Measurements from ENCODE around the gene IL1RAPL2.

Gene IL1RAPL2

DNA sequence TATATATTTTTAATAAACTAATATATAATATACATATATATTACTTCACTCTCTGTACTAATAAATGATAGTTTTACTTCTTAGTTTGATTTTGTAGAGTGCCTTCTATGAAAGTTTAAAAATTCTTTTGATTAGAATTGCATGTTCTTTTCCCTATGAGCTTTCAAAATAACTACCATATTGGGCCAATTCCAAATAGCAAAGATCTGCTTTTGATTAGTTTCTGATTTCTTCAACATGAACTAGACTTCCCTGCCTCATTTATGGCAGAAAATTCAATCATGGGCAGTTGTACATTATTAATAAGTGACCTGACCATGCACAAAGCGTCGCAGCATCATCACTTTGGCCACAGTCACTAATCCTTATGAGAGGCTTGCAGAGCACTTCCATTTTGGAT lies 703.4 kb downstream of the IL1RAPL2 start:
- no peak for DNase-seq (ENCODE audit: low spot score)

DNA sequence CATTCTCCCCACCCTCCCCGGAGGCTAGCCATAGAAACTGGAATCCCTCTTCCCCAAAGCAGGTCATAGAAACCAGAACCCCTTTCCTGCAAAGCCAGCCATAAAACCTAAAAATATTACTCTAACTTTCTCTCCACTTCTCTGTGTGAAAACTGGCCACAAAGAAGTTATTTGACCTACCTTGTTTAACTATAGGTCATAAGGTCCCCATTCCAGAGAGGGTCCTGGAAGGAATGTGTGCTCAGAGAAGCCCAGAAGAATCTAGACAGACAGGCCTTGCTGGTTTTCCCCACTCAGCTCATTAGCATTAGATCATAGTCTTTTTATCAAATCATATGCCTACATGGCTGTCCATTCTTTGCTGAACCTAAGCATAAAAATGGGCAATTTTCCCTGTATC lies 707.3 kb downstream of the IL1RAPL2 start:
- DNase-seq (ENCODE audit: low spot score) = no peak

DNA sequence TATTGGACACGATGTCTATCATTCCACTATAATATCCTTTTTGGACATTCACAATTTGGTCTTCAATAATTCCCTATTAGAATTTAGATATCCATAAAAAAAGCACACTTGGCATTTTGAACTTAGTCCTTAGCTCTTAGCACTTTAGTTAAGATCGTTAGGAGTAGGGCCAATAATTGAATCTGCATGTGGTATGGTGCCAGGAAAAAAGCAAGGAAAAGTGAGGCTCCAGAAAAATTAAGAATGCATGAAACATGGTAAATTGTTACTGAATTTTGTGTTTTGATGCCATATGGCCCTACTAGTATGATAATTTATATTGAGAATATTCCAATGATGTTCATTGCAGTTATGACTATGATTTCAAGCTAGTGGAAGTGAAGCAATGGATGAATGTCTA lies 708.1 kb downstream of the IL1RAPL2 start:
- DNase-seq (ENCODE audit: low spot score) = no peak

DNA sequence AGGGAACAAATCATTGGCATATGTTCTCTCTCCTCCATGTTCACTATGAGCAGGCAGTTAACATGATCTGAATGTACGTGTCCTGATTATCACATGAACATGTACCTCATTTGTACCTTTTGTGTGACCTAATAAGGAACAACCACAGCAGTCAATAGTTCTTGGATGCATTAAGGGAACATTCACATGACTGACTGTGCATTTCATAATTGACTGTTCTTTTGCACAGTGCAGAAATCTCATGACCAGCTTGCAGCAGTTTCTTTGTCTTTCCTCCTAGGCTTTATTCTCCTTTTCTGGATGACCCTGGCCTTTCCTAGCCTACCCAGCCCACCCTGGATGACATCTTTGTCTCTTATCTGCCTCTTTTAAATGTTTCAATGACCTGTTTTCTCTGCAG lies 711.1 kb downstream of the IL1RAPL2 start:
- no peak for DNase-seq (ENCODE audit: low spot score)

DNA sequence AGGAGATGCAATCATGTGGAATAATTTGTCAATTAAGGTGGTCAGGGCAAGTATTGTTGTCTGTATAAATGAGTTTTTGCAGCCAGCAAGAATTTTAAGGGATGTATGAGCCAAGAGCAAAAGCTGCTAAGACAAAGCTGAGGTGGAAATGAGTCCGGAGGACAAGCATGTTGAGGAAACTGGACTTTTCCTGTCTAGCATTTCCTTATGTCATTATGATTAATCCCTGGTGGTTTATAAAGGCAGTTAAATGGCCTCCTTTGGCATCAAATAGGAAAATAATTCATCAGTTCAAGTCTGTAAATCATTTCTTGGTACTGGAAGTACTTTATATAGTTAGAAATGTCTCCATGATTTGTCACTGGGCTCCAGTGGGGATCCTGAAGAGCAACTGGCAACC lies 716.1 kb downstream of the IL1RAPL2 start:
- no peak for DNase-seq (ENCODE audit: low spot score)

DNA sequence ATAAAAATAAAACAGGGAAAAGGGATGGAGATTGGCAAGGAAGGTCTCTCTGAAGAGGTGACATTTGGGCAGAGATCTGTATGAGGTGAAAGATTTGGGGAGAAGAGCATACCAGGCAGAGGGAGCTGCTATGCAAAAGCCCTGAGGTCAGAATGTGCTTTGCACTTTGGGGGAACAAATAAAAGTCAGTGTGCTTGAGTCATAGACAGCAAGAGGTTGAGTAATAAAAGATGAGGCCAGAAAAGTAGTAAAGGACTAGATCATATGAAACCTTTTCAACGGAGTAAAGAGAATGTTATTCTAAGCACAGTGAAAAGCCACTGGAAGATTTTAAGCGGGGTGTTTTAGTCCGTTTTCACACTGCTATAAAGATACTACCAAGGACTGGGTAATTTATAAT lies 731.0 kb downstream of the IL1RAPL2 start:
- DNase-seq (ENCODE audit: low spot score) = no peak

DNA sequence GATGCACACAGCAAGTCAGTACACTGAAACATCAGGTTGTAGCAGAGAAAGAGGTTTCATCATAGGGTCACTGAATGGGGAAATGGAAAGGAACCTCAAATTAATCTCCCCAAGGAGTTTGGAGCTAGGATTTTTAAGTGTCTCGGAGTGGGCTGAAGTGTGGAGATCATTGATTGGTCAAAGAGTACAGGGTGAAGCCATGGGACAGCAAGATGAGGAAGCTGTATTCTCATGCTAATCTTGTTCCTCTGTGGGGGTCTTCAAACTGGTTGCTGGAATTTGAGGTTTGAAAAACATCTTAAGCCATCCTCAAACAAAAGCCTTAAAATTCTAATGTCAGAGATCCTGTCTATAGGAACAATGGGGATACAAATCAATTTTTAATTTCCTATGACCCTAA lies 733.3 kb downstream of the IL1RAPL2 start:
- DNase-seq (ENCODE audit: low spot score) = no peak

DNA sequence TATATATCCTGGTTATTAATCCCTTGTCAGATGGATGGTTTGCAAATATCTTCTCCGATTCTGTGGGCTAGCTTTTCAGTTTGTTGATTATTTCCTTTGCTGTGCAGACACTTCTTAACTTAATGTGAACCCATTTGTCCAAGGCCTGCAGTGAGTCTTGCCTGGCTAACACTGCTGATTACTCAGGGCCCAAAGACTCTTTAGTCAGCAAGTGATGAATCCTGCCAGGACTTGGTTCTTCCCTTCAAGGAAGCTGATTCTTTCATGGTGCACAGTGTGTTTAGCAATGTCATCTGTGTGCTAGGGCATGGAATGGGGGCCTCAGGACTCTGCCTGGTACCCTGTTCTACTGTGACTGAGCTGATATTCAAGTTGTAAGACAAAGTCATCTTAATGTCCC lies 736.2 kb downstream of the IL1RAPL2 start:
- DNase-seq (ENCODE audit: low spot score) = no peak

DNA sequence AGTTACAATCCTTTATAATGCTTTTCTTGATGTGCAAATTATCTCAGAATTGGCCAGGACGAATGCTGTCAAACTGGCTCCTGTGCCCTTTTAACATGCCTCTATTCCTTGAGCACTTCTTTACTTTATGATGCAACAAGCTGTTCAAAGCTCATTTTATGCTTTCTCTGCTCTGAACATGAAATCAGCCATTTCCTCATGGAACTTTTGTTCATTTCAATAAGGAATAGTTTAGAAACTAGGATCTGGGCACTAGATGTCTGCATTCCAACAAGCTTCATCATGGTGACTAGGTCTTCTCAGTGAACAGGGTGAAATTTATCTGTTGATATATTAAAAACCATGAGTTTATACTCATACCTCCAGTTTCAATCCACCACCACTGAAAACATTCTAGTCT lies 741.8 kb downstream of the IL1RAPL2 start:
- no peak for DNase-seq (ENCODE audit: low spot score)

DNA sequence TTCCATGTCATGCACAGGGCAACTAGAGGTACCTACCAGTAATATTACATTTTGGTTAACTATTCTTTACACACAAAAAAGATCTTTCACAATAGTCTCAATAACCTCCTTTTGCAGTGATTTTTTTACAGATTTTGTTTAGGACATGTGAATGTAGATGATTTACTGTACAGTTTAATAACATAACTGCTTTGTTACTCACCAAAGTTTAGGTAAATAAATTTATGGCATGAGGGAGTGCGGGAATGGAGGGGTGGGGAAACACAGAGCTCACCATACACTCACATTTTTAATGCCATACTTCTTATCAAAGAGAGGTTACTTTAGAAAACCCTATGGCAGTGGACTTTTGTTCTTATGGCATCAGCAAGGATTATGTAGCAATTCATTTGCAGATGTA lies 747.6 kb downstream of the IL1RAPL2 start:
- DNase-seq (ENCODE audit: low spot score) = no peak

DNA sequence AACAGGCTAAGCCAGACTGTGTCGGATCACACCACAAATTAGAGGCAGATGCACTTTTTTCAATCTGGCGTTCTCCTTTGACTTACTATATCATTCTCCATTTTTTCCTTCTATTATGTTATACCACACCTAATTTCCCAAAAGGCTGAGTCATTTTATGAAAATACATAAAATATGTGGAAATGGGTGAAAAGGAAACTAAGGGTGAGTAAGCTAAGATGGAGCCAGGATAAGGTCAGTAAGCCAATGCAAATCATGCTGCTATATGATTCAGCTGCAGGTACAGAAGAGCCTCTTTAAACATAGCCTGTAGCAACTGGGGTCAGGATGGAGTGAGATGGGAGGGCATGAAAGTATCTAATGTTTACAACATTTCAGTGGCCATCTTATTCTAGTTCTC lies 748.5 kb downstream of the IL1RAPL2 start:
- DNase-seq (ENCODE audit: low spot score) = no peak

DNA sequence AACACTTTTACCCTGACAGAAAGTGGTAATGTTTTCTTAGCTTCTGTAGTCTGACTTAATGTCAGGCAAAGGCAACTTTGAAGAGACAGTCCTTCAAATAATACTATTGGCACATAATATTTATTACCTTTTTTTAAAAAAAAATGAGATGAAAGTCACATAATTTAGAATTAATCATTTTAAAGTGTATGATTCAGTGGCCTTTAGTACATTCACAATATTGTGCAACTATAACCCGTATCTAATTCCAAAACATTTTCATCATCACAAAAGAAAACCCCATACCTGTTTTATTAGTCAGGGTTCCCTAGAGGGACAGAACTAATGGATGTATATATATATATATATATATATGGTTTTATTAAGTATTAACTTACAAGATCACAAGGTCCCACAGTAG lies 749.2 kb downstream of the IL1RAPL2 start:
- no peak for DNase-seq (ENCODE audit: low spot score)

DNA sequence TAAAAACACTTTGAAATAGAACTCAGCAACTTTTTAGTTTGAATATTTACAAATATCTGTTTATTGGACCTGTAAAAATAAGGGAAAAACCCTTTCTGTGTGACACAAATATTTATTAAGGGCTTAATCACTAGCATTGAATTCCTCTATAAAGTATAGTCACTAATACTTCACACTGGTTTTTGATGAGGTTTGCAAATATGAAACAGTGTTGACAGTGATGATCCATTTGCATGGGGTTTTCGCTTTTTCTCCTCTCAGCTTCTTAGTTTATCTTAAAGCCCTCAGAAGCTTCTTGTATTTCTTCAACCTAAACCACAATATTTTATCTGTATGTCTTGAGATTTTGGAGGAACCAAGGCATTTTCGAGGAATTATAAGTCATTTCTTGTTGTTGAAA lies 751.1 kb downstream of the IL1RAPL2 start:
- no peak for DNase-seq (ENCODE audit: low spot score)

DNA sequence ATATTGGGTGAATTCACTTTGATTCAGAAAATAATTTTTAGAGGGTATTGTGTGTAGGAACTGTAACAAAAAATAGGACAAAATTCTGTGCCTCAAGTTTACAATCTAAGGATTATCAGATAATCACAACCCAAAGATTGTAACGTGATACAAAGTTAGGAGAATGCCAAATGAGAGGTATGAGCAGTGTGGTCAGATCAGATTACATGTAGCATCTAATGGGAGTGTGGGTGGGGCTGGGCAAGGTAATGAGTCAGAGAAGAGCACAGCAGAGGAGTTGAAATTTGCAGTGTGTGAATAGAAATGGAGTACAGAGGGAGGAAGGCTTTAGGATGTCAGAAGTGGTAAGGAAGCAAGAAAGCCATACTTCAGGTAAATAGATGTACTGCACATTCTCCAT lies 757.9 kb downstream of the IL1RAPL2 start:
- no peak for DNase-seq (ENCODE audit: low spot score)

DNA sequence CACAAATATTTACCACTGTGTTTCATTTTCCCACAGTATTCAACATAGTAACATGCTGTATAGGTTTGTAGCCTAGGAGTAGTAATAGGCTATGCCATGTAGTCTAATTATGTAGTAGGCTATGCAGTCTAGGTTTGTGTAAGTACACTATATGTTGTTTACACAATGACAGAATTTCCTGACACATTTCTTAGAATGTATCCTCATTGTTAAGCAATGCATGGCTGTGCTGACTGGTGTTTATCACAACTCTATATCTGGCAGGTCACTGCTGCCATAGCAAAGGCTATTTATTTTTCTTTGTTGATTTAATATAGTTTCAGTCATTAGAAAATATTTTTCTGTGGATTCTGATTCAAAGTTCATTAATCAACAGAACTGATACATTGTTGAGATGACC lies 762.8 kb downstream of the IL1RAPL2 start:
- no peak for DNase-seq (ENCODE audit: low spot score)

DNA sequence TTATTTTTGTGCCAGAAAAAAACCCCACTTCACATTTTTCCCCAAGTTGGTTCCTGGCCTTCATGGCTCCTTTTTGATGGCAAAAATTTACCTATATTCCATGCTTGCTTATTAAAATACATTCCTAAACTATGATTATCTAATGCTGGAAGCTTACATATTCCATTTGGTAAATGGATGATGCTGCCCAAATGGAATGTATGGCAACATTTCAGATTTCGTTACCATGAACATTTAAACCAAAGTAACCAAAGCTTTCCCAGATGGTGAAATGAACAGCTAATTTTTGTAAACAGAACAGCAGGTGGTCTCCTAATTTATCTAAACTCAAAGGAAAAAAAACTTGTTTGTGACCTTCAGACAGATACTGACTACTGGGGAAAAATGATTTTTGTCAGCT lies 765.2 kb downstream of the IL1RAPL2 start:
- no peak for DNase-seq (ENCODE audit: low spot score)

DNA sequence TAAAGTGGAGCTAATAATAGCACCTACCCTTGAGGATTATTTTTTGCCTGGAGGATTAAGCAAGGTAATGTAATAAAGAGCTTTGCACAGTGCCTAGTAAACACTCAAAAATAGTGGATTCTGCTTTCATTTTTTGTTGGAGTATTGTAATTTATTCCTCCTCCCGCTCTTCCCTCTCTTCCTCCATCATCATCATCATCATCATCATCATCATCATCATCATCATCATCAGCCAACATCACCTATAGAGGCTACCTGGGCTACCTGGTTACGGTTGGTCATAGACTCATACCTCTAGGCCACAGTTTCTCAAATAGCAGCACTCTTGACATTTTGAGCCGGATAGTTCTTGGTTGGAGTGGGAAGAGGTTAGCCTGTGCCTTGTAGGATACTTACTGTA lies 781.4 kb downstream of the IL1RAPL2 start:
- no peak for DNase-seq (ENCODE audit: low spot score)

DNA sequence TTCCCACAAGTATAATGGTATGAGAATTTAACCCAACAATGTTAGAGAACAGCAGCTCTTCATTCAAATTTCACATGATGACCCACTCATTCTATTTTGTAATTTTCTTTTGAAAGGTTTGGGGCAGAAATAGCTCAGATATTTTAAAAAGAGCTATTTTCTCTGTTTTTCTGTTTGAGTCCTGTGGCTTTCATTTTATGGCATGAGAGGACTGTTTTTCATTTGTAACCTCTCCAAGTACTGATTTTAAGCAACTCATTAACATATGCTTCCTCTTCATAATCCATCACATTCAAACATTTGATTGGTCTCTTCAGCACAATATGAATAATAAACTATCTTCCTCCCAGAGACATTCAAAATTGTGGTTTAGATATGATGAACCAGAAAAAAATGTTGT lies 783.5 kb downstream of the IL1RAPL2 start:
- no peak for DNase-seq (ENCODE audit: low spot score)

DNA sequence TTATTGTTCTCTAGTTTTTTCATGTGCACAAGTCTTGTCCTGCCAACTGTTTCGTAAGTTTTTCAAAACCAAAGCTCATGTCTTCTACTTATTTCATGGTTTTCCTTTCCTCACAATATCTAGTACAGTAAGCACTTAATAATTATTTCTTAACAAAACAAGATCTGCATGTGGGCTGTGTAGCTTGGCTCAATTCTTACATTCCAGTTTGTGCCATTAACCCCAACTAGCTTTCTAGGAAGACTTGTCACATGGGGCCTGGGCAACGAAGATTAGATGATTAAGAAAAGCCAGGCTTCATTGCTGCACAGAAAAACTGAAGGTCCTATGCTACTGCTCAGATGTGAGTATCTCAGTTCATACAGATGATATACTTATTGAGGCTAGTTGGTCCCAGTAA lies 809.8 kb downstream of the IL1RAPL2 start:
- no peak for DNase-seq (ENCODE audit: low spot score)

DNA sequence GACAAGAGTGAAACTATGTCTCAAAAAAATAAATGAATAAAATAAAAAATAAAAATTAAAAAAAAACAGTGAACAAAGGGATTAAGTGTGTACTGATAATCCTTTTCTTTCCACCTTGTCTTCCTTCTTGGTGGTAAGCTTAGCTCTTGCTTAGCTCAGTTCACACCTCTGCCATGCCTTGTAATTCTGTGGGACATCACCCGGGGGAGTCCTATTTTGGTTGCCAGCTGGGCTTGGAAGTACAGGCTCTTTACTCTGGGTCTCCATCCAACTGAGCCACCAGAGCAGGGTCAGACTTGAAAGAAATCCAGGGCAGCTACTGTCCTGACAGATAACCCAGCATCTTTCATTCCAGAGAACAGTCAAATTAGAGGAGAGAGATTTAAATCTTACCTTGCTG lies 858.7 kb downstream of the IL1RAPL2 start:
- no peak for DNase-seq (ENCODE audit: low spot score)

DNA sequence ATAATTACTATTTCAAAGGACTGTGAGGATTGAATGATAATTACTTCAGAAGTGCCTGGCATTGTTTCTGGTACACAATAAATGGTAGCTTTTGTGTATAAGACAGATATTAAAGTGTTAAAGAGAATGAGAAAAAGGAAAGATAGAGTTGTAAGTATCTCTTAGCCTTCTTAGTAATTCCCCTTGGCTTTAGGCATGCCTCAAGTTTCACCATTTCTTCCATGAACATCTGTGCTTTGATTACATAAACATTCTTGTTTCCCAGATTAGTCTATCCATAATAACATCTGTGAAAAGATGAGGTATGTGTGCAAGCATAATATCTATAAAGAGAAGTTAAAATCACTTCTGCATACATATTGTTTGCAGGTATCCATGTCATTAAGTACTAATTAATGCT lies 885.4 kb downstream of the IL1RAPL2 start:
- DNase-seq (ENCODE audit: low spot score) = no peak

DNA sequence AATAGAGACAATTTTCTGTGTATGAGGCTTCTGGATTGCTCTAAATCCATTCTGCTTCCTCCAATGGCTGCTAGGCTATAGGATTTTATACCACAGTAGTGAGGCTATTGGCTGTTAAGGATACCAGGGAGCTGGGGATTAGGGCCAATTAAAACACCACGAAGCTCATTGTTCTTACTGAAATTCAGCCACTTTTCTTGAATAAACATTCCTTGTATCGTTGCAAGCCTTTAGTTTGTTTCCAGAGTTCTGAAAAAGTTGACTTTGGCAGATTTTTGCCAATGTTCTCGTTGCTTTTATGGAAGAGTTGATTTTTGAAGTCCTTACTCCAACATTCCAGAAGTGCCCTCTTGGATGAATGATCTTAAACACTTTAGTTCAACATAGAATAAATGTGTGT lies 892.8 kb downstream of the IL1RAPL2 start:
- DNase-seq (ENCODE audit: low spot score) = no peak

DNA sequence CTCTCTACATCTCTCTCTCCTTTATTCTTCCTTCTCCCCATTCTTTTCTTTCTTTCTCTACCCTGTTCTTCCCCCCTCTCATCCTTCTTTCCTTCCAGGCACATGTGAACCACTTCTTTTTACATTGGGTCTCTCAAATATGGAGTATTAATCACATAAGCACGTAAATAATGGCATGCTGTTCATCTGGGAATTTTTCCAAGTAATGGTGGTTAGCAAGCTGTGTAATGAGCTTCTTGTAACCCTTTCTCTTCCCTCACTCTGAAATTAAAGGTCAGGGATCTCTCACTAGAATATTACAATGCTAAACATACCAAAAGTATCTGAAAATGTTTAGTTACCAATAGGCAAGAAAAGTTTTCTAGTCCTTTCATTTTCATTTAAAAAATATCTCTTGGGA lies 894.4 kb downstream of the IL1RAPL2 start:
- no peak for DNase-seq (ENCODE audit: low spot score)

DNA sequence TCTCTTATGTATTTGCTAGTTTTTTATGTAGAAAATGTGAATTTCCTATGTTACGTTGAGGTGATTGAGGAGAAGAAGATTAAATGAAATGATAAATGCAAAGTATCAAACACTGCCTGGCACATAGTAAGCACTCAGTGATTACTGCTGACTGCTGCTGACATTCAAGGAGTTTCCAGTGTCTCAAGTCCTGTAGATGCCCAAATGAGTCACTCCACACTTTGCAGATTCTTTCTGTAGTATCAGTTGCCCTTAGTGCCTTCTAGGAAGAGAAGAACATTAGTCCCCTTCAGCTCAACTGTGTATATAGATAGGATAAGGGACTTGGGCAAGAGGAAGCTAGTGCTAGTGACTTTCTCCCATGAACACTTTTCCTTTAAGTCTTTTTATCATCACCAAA lies 895.0 kb downstream of the IL1RAPL2 start:
- no peak for DNase-seq (ENCODE audit: low spot score)

DNA sequence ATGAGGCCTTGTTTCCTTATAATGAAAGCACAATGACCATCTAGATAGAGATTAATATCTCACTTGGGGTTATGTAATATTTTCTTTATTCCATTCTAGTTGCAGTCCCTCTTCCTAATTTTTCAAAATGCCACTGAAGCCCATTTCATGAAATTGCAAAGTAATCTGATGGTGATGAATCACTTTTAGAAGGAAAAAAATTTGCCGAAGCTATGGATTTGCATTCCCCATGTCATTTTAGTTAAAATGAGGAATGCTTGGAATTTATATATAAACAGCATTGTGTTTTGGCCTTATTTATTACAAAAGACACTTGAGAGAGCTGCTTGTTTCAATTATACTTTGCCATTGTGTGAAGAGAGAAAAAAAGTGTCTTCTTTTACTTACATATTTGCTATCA lies 896.2 kb downstream of the IL1RAPL2 start:
- DNase-seq (ENCODE audit: low spot score) = no peak

Measured in AG08395 (cell line).